GM12878 (cell line): ENCODE results near the gene SEMG1. TPM values are rescaled to one million over a fixed set of nuclear protein-coding genes. Genes with fewer than 3 reads are reported as not detected.

Experiments
- ATAC-seq: fragments of 200-7000 bp; cut with Tn5 transposase; 3 replicates; pipeline ENCODE4 v1.9.1; 2020; ENCODE audit warnings: mild to moderate bottlenecking, moderate library complexity
- BruUV-seq: library from RNA; stranded (reverse); fragments of 400-500 nt; replicated peaks from 2 replicates; lab custom pipeline; 2021; lab: Mats Ljungman, UMichigan
- CTCF ChIA-PET: fragments of 300-600 bp; sonication (Branson Sonifier 250); formaldehyde crosslinking; extraction: SDS; loops from one replicate; lab custom pipeline; 2021; ENCODE audit warnings: inconsistent platforms; lab: Yijun Ruan, JAX
- POLR2A ChIA-PET: fragments of 350-600 bp; formaldehyde crosslinking; extraction: SDS; loops from one replicate; lab custom pipeline; 2021; ENCODE audit warnings: inconsistent platforms; lab: Charles Lee
- RAD21 ChIA-PET: fragments of 300-600 bp; sonication (Branson Sonifier 250); formaldehyde crosslinking; loops from one replicate; lab custom pipeline; 2023; ENCODE audit warnings: antibody characterized with exemption; ENCODE audit not compliant: unreplicated experiment; lab: Charles Lee
- SMC1A ChIA-PET: fragments of 300-600 bp; sonication (Branson Sonifier 250); formaldehyde crosslinking; loops from one replicate; lab custom pipeline; 2023; ENCODE audit not compliant: unreplicated experiment, uncharacterized antibody; lab: Charles Lee
- DNase-seq: peaks from one replicate; pipeline ENCODE4 v3.0.0-alpha.2; 2011; ENCODE audit warnings: low read depth, low spot score
- FAIRE-seq: peaks from 3 replicates; lab custom pipeline; 2011; peaks lifted over from hg19 to GRCh38; lab: Jason Lieb, UNC
- H2AFZ ChIP-seq: 2 replicates; pipeline ENCODE4 v1.6.0; 2011; ENCODE audit warnings: low read depth, low read length, control low read depth; ENCODE audit not compliant: control insufficient read depth
- H3K27ac ChIP-seq: 2 replicates; pipeline ENCODE4 v1.5.1; 2011; ENCODE audit warnings: control low read depth; ENCODE audit not compliant: control insufficient read depth, insufficient read depth
- H3K27me3 ChIP-seq, 2 experiments: replicated peaks in 1 of 2; 2 replicates each; pipeline versions ENCODE4 v1.6.0 to v1.6.1; 2011; ENCODE audit warnings: low read length in 1 of 2; ENCODE audit not compliant: control insufficient read depth in 2 of 2, insufficient read depth in 2 of 2
- H3K36me3 ChIP-seq, 2 experiments: 2 replicates each; pipeline ENCODE4 v1.5.1; 2011; ENCODE audit warnings: low read length in 1 of 2; ENCODE audit not compliant: control insufficient read depth in 2 of 2, insufficient read depth in 2 of 2
- H3K4me1 ChIP-seq: 2 replicates; pipeline ENCODE4 v1.6.1; 2011; ENCODE audit warnings: mild to moderate bottlenecking, low read length, moderate library complexity, mixed read lengths; ENCODE audit not compliant: control insufficient read depth, insufficient read depth
- H3K4me2 ChIP-seq: 2 replicates; pipeline ENCODE4 v1.6.0; 2011; ENCODE audit warnings: control low read depth; ENCODE audit not compliant: control insufficient read depth, insufficient read depth
- H3K4me3 ChIP-seq: fragments of 200-600 bp; sonication (generic); 2 replicates; pipeline ENCODE4 v1.5.1; 2016
- H3K79me2 ChIP-seq: 2 replicates; pipeline ENCODE4 v1.6.0; 2011; ENCODE audit warnings: low read length; ENCODE audit not compliant: control insufficient read depth, insufficient read depth
- H3K9ac ChIP-seq: 2 replicates; pipeline ENCODE4 v1.8.0; 2011; ENCODE audit warnings: low read length, control low read depth, mixed read lengths; ENCODE audit not compliant: control insufficient read depth, insufficient read depth
- H3K9me3 ChIP-seq: replicated peaks from 3 replicates; pipeline ENCODE4 v1.5.1; 2011; ENCODE audit warnings: mild to moderate bottlenecking, low read length; ENCODE audit not compliant: control insufficient read depth, insufficient read depth
- H4K20me1 ChIP-seq: 2 replicates; pipeline ENCODE4 v1.6.0; 2011; ENCODE audit not compliant: control insufficient read depth, insufficient read depth
- BACH1 ChIP-seq: fragments of 450-650 bp; IDR thresholded peaks from 2 replicates; pipeline ENCODE4 v1.6.1; 2017; ENCODE audit warnings: mild to moderate bottlenecking, borderline replicate concordance
- BMI1 ChIP-seq: fragments of 450-650 bp; IDR thresholded peaks from 2 replicates; pipeline ENCODE4 v1.6.1; 2016; ENCODE audit warnings: mild to moderate bottlenecking, moderate library complexity, borderline replicate concordance
- GABPA ChIP-seq: IDR thresholded peaks from 2 replicates; pipeline ENCODE4 v1.6.1; 2014; ENCODE audit warnings: antibody characterized with exemption, low read depth, mild to moderate bottlenecking, inconsistent platforms
- MYC ChIP-seq: IDR thresholded peaks from 2 replicates; pipeline ENCODE4 v1.6.1; 2011; ENCODE audit warnings: mild to moderate bottlenecking, low read length, moderate library complexity, inconsistent platforms; ENCODE audit not compliant: insufficient read depth, insufficient replicate concordance, insufficient read length, severe bottlenecking
- NR2C1 ChIP-seq: fragments of 450-650 bp; IDR thresholded peaks from 2 replicates; pipeline ENCODE4 v1.6.1; 2017; ENCODE audit warnings: antibody characterized with exemption, mild to moderate bottlenecking, moderate library complexity
- NR2F1 ChIP-seq: fragments of 450-650 bp; conservative IDR thresholded peaks from 2 replicates; pipeline ENCODE4 v1.6.1; 2017; ENCODE audit warnings: mild to moderate bottlenecking
- RAD21 ChIP-seq: IDR thresholded peaks from 2 replicates; pipeline ENCODE4 v1.6.1; 2011; ENCODE audit warnings: mild to moderate bottlenecking, low read depth, low read length, moderate library complexity; ENCODE audit not compliant: insufficient read depth
- SMAD5 ChIP-seq: IDR thresholded peaks from 2 replicates; pipeline ENCODE4 v1.6.1; 2016; ENCODE audit warnings: antibody characterized with exemption, low read depth
- SMC3 ChIP-seq: IDR thresholded peaks from 2 replicates; pipeline ENCODE4 v1.6.1; 2011; ENCODE audit warnings: low read length, improper control_type of control experiment, borderline replicate concordance
- ZNF274 ChIP-seq: IDR thresholded peaks from one replicate; pipeline ENCODE4 v1.8.0; 2011; ENCODE audit not compliant: insufficient read length, insufficient read depth
- ZNF622 ChIP-seq: fragments of 450-650 bp; IDR thresholded peaks from 2 replicates; pipeline ENCODE4 v1.6.1; 2017; ENCODE audit warnings: mild to moderate bottlenecking, inconsistent platforms
- ZSCAN29 ChIP-seq: fragments of 450-650 bp; IDR thresholded peaks from 2 replicates; pipeline ENCODE4 v1.6.1; 2017; ENCODE audit warnings: mild to moderate bottlenecking, moderate library complexity
- WGBS: methylation state at CpG from one replicate; pipeline ENCODE4 v1.1.6; 2016; ENCODE audit warnings: low lambda C conversion rate; ENCODE audit not compliant: insufficient replicate concordance, insufficient coverage; ENCODE audit errors: missing lambda C conversion rate; 5-methylcytosine and 5-hydroxymethylcytosine counted together
- in situ Hi-C: fragments of 300-500 bp; cut with MboI; formaldehyde crosslinking; loops from 9 replicates; pipeline ENCODE4 v1.14.3; 2018; ENCODE audit warnings: mixed read lengths
- intact Hi-C: fragments of 100-400 bp; cut with micrococcal nuclease; formaldehyde crosslinking; loops from one replicate; pipeline ENCODE4 v1.14.2; 2022; ENCODE audit not compliant: unreplicated experiment
- polyA plus RNA-seq, 11 experiments: library from polyadenylated mRNA; depleted of rRNA in 4 of 11; unstranded in 6 of 11; stranded (reverse) in 5 of 11; fragments of >200 nt; fragmentation: Nextera tagmentation in 4 of 11; fragmentation: Illumina TruSeq in 1 of 11; extraction: Ambion mirVana in 4 of 11; extraction: Trizol in 1 of 11; gene quantifications; 1 replicate in 1 of 11; 2 replicates in 10 of 11; pipeline versions ENCODE4 v1.2.1 to v1.2.3, GENCODE V29; 2011 to 2016; ENCODE audit warnings: inconsistent platforms in 2 of 11, missing spikeins in 2 of 11, low read depth in 1 of 11
- total RNA-seq, 4 experiments: library from RNA; depleted of rRNA in 3 of 4; stranded (reverse); fragments of >200 nt in 3 of 4; fragmentation: Illumina TruSeq in 1 of 4; extraction: Trizol in 1 of 4; gene quantifications; 2 replicates each; pipeline versions ENCODE4 v1.2.1 to v1.2.3, GENCODE V29; 2013 to 2021
- TF ChIP-seq, protein P1 (sequence below): fragments of 450-650 bp; IDR thresholded peaks from 2 replicates; pipeline ENCODE4 v1.6.1; 2016; ENCODE audit warnings: mild to moderate bottlenecking
- TF ChIP-seq, protein P2 (sequence below): IDR thresholded peaks from 2 replicates; pipeline ENCODE4 v1.6.1; 2011; ENCODE audit warnings: borderline replicate concordance, low read depth, mild to moderate bottlenecking, moderate library complexity, mixed read lengths, low read length; ENCODE audit not compliant: insufficient read depth; ENCODE audit errors: extremely low read length
- TF ChIP-seq, protein P3 (sequence below), 3 experiments: IDR thresholded peaks in 2 of 3; conservative IDR thresholded peaks in 1 of 3; 2 replicates each; pipeline ENCODE4 v1.5.1; 2011; ENCODE audit warnings: low read depth in 3 of 3, low read length in 3 of 3, mild to moderate bottlenecking in 3 of 3, control low read depth in 2 of 3, moderate library complexity in 2 of 3, inconsistent platforms in 1 of 3, mixed read lengths in 1 of 3; ENCODE audit not compliant: control insufficient read depth in 2 of 3, insufficient read depth in 1 of 3; ENCODE audit errors: extremely low read depth in 1 of 3

The SEMG1 gene
- total and polyA plus RNA-seq, 10 of the 15 experiments (the other 5 are each of a cell fraction or from before 2014, with no cell fraction given) = not detected

DNA sequence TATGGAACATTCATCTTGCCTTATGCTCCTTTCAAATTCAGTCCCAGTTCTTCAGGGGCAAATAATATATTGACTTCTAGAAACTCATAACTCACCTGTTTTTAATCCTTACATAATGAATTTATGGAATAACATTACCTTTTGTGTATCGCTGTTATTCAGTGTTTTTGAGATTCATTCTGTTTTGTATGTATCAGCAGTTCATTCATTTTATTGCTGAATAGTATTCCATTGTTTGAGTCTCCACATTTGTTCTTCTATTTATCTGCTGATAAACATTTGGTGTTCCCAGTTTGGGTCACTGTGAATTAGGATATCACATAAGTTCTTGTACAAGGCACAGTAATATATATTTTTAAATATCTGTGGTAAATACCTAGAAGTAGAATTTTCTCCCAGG lies 19.5 kb downstream of the SEMG1 start (continued):
- TF ChIP-seq MYC (no peak), ZNF622 (no peak), SMAD5 (no peak)

DNA sequence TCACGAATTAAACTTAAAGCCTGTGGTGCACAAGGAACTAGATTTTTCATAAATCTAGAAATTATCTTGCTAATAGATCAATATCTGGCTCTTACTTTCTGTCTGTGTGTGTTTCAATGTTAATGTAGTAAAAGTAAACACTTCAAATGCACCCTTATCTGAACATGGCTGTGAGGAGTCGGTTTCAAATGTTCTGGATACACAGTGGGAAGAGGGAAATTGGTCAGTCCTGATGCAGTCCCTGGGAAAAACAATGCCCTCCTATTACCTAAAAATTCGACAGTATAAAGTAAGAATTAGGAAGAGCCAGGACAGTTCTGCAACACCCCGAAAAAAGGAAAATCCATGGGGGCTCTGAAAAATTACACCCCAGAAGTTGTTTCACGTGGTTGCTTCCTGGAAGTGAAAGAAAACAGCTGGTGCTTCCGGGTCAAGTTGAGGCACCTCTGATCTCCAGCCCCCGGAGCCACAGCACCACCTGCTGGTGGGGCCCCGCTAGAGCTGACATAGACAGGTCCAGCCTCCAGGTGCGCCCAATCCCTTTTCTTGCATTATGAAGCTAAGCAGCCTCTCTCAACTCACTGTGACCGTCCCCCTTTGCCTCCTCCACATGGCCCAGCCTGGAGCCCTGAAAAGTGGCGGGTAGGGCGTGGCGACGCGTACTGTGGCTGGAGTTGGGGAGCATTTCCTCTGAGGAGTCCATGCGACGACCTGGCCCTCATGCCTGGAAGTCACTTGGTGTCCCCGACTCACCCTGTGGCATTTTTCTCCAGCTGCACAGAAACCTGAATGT lies 22.6 kb downstream of the SEMG1 start:
- Histone ChIP-seq H3K27me3 (no peaks in the 10 kb centered on the region; a peak in 1 of 4 replicates), H3K36me3 (no peaks in the 10 kb centered on the region), H2AFZ (peak overlapping the region; percentile 13; the same call in 1 of the 2 replicates), H3K4me2 (no peak overlapping the region; the same call in 1 of the 2 replicates), H3K79me2 (no peaks in the 10 kb centered on the region), H3K27ac (no peak overlapping the region), H4K20me1 (no peaks in the 10 kb centered on the region), H3K4me3 (no peak overlapping the region), H3K4me1 (no peaks in the 10 kb centered on the region), H3K9me3 (no peaks in the 10 kb centered on the region), H3K9ac (no peak overlapping the region)
- POLR2A ChIA-PET = no interaction called here
- FAIRE-seq (no peak), ATAC-seq (peak; percentile 61), DNase-seq (no peak)
- TF ChIP-seq RAD21 = peak; percentile 34; the same call in 1 of the 2 replicates
- TF ChIP-seq SMC3 = peak; percentile 23; the same call in 1 of the 2 replicates
- TF ChIP-seq BACH1 = no peak
- TF ChIP-seq ZSCAN29 = no peak
- TF ChIP-seq BMI1 = no peak
- TF ChIP-seq, protein P1, sequence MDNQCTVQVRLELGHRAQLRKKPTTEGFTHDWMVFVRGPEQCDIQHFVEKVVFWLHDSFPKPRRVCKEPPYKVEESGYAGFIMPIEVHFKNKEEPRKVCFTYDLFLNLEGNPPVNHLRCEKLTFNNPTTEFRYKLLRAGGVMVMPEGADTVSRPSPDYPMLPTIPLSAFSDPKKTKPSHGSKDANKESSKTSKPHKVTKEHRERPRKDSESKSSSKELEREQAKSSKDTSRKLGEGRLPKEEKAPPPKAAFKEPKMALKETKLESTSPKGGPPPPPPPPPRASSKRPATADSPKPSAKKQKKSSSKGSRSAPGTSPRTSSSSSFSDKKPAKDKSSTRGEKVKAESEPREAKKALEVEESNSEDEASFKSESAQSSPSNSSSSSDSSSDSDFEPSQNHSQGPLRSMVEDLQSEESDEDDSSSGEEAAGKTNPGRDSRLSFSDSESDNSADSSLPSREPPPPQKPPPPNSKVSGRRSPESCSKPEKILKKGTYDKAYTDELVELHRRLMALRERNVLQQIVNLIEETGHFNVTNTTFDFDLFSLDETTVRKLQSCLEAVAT = no peak
- TF ChIP-seq ZNF274 = no peak
- TF ChIP-seq GABPA = peak; percentile 79
- peak; percentile 85 for TF ChIP-seq NR2C1
- TF ChIP-seq, protein P2, sequence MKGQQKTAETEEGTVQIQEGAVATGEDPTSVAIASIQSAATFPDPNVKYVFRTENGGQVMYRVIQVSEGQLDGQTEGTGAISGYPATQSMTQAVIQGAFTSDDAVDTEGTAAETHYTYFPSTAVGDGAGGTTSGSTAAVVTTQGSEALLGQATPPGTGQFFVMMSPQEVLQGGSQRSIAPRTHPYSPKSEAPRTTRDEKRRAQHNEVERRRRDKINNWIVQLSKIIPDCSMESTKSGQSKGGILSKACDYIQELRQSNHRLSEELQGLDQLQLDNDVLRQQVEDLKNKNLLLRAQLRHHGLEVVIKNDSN = no peak
- TF ChIP-seq, protein P3, sequence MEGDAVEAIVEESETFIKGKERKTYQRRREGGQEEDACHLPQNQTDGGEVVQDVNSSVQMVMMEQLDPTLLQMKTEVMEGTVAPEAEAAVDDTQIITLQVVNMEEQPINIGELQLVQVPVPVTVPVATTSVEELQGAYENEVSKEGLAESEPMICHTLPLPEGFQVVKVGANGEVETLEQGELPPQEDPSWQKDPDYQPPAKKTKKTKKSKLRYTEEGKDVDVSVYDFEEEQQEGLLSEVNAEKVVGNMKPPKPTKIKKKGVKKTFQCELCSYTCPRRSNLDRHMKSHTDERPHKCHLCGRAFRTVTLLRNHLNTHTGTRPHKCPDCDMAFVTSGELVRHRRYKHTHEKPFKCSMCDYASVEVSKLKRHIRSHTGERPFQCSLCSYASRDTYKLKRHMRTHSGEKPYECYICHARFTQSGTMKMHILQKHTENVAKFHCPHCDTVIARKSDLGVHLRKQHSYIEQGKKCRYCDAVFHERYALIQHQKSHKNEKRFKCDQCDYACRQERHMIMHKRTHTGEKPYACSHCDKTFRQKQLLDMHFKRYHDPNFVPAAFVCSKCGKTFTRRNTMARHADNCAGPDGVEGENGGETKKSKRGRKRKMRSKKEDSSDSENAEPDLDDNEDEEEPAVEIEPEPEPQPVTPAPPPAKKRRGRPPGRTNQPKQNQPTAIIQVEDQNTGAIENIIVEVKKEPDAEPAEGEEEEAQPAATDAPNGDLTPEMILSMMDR (IDR thresholded peaks at IDR 0.05 in 2 of 3, conservative IDR thresholded peaks at IDR 0.05 in 1 of 3; ENCODE audit: control insufficient read depth in 2 of 3, extremely low read depth in 1 of 3, insufficient read depth in 1 of 3, low read depth in 3 of 3, low read length in 3 of 3) = peak; percentile 31 to 59 (median 52)
- peak; percentile 37; the same call in 1 of the 2 replicates for TF ChIP-seq NR2F1
- RAD21 ChIA-PET = interaction anchor here (0.6 to 1.0 kb wide), 2 partner anchors 90 to 185 kb away, joined by 4 read pairs; no protein-coding TSS in a partner anchor
- in situ Hi-C loops = no loop called here
- CTCF ChIA-PET = interaction anchor here (0.8 to 1.3 kb wide), 2 partner anchors 134 to 185 kb away, joined by 3 read pairs; no protein-coding TSS in a partner anchor
- SMC1A ChIA-PET = no interaction called here
- intact Hi-C loops = no loop called here
- no TSS peak for BruUV-seq
- WGBS = 55% methylated on average over 18 of the region's 18 CpGs
